Activated T-helper 2 cell treated with anti-CD3 and anti-CD28 coated beads, Interferon-gamma antibody, Interleukin-2, Interleukin-4, amounts not matched to agents 10 μg/mL and 5 μg/mL and 100 μg/mL, durations not matched to agents 14 hours and 24 hours and 36 hours (primary cell): ENCODE results near the gene KRTAP2-2. TPM values are rescaled to one million over a fixed set of nuclear protein-coding genes. Genes with fewer than 3 reads are reported as not detected.

ENCODE experiments used
- DNase-seq: peaks from one replicate; pipeline ENCODE4 v3.0.0; 2021; ENCODE audit warnings: low spot score
- H3K27ac Mint-ChIP-seq: one replicate; pipeline ENCODE4 v1.8.0; 2021; ENCODE audit warnings: mixed read lengths
- H3K27me3 Mint-ChIP-seq: one replicate; pipeline ENCODE4 v1.8.0; 2021; ENCODE audit warnings: low read depth, mixed read lengths
- H3K36me3 Mint-ChIP-seq: one replicate; pipeline ENCODE4 v1.8.0; 2021; ENCODE audit warnings: low read depth, mixed read lengths
- H3K4me1 Mint-ChIP-seq: one replicate; pipeline ENCODE4 v1.8.0; 2021; ENCODE audit warnings: low read depth, mixed read lengths
- H3K4me3 Mint-ChIP-seq: one replicate; pipeline ENCODE4 v1.8.0; 2021; ENCODE audit warnings: low read depth, mild to moderate bottlenecking, moderate library complexity, mixed read lengths
- H3K9me3 Mint-ChIP-seq: one replicate; pipeline ENCODE4 v1.8.0; 2021; ENCODE audit warnings: mixed read lengths
- intact Hi-C: fragments of 100-400 bp; cut with micrococcal nuclease; formaldehyde crosslinking; loops from one replicate; pipeline ENCODE4 v1.15.1; 2023
- total RNA-seq: library from RNA; stranded (reverse); gene quantifications from 2 replicates; pipeline ENCODE4 v1.2.3, GENCODE V29; 2022

Gene KRTAP2-2
- total RNA-seq, 1 donor from 2014 or later, result not detected

- DNase-seq, result no peak
- no peaks in the 10 kb centered on the region for H3K9me3 Mint-ChIP-seq
- no peaks in the 10 kb centered on the region for H3K4me1 Mint-ChIP-seq
- H3K4me3 Mint-ChIP-seq, result no peak within 1 kb of the TSS
- intact Hi-C loops, result no loop called here
- H3K36me3 Mint-ChIP-seq, result no peaks in the 10 kb centered on the region
- H3K27ac Mint-ChIP-seq, result no peak within 1 kb of the TSS
- H3K27me3 Mint-ChIP-seq, result peaks cover 11% of the 10 kb centered on the region
These were observed 25.3 kb downstream of the KRTAP2-2 start, which contains the start of gene KRTAP1-4 for GRCh38 chr17:41029633-41030245. TSS of gene KRTAP1-4 (minus strand) at chr17:41030195. CDS start at chr17:41030078, 117 bp downstream.

DNA sequence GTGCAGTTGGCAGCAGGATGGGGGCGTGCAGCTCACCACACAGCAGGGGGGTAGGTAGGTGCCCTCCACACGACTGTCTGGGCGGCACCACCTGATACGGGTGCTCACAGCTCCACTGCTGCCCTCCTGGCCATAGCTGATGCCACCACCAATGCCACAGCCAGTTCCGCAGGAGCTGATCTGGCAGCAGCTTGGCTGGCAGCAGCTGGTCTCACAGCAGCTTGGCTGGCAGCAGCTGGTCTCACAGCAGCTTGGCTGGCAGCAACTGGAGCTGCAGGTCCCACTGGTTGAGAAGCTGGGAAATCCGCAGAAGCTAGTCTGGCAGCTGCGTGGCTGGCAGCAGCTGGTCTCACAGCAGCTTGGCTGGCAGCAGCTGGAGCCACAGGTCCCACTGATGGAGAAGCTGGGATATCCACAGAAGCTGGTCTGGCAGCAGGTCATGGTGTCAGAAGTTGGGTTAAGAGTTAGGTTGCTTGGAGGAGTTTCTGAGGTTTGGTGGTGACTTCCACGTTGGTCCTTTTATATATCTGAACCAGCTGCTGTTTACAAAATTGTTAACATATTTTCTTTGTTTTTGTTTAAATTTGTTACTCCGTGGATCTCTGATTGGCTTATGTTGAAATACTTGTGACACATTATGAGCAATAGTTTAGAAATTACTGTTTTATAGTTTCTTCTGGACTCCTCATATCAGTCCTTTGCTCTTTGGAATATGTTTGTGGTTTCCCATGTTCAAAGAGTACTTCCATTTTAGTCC lies 28.1 kb downstream of the KRTAP2-2 start, which contains the start of gene KRTAP1-5:
Gene KRTAP1-5 (minus strand): TSS at position 494 of the 757 bp plus-strand sequence. CDS start 53 bp downstream, at position 441.
- no peak within 1 kb of the TSS for H3K4me3 Mint-ChIP-seq
- H3K27ac Mint-ChIP-seq, result no peak within 1 kb of the TSS
- no peak for DNase-seq
- H3K27me3 Mint-ChIP-seq, result peaks cover 15% of the 10 kb centered on the region
- no peaks in the 10 kb centered on the region for H3K9me3 Mint-ChIP-seq
- no peaks in the 10 kb centered on the region for H3K4me1 Mint-ChIP-seq
- intact Hi-C loops, result no loop called here
- H3K36me3 Mint-ChIP-seq, result no peaks in the 10 kb centered on the region

DNA sequence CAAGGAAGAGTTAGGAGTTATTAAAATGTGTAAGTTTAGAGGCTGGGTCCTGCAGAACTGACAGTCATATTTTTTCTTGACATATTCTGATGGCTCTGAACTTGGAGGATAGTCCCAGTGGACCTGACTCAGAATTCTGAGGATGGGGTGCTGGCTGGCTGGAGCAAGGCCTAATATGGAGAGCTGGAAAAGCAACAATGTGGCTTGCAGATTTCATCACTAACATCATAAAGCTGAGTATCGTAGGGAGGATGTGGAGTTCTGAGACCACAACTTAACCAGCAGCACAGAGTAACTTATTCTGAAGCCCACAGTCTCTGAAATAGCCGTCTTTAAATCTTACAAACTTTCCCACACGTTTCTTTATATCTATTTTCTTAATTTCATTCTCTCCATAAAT lies 30.3 kb downstream of the KRTAP2-2 start:
- DNase-seq, result no peak
- H3K9me3 Mint-ChIP-seq, result no peaks in the 10 kb centered on the region
- no peaks in the 10 kb centered on the region for H3K4me1 Mint-ChIP-seq
- H3K36me3 Mint-ChIP-seq, result no peaks in the 10 kb centered on the region
- intact Hi-C loops, result no loop called here
- H3K27ac Mint-ChIP-seq, result no peak overlapping the region
- no peak overlapping the region for H3K4me3 Mint-ChIP-seq
- peaks cover 8% of the 10 kb centered on the region for H3K27me3 Mint-ChIP-seq

GRCh38 chr17:41020336-41020735 lies 34.7 kb downstream of the KRTAP2-2 start:
- intact Hi-C loops, result no loop called here
- Mint-ChIP-seq H3K27me3 (peaks cover 10% of the 10 kb centered on the region), H3K4me1 (no peaks in the 10 kb centered on the region), H3K27ac (no peak overlapping the region), H3K9me3 (no peaks in the 10 kb centered on the region), H3K4me3 (no peak overlapping the region), H3K36me3 (no peaks in the 10 kb centered on the region)
- no peak for DNase-seq

- no peak for DNase-seq
- Mint-ChIP-seq H3K4me3 (no peak overlapping the region), H3K9me3 (no peaks in the 10 kb centered on the region), H3K27me3 (peaks cover 10% of the 10 kb centered on the region), H3K36me3 (no peaks in the 10 kb centered on the region), H3K4me1 (no peaks in the 10 kb centered on the region), H3K27ac (no peak overlapping the region)
- intact Hi-C loops, result no loop called here
These were observed 35.6 kb downstream of the KRTAP2-2 start for GRCh38 chr17:41019415-41019814.

DNA sequence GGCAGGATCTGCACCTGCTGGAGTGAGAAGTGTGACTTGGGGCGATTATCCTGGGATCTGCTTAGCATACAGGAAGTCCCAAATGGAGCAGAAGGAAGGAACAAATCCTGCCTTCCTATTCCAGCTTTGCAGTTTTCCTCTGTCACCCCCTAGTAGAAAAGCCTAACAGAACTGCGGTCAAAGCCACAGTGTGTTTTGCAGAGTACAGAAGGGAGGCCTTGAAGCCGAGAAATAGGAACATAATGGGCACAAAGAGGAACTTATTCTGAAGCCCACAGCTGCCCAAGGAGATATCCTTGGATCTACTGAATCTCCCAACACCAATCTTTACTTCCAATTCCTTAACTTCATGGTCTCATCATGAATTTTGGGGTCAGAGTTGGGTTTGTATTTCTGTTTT lies 36.5 kb downstream of the KRTAP2-2 start:
- Mint-ChIP-seq H3K4me1 (no peaks in the 10 kb centered on the region), H3K36me3 (no peaks in the 10 kb centered on the region), H3K4me3 (no peak overlapping the region), H3K27ac (no peak overlapping the region), H3K27me3 (peaks cover 10% of the 10 kb centered on the region), H3K9me3 (no peaks in the 10 kb centered on the region)
- DNase-seq, result no peak
- intact Hi-C loops, result no loop called here

- intact Hi-C loops, result no loop called here
- Mint-ChIP-seq H3K9me3 (no peaks in the 10 kb centered on the region), H3K36me3 (no peaks in the 10 kb centered on the region), H3K27ac (no peak overlapping the region), H3K4me3 (no peak overlapping the region), H3K4me1 (no peaks in the 10 kb centered on the region), H3K27me3 (peaks cover 12% of the 10 kb centered on the region)
- DNase-seq, result no peak
These were observed 38.3 kb downstream of the KRTAP2-2 start for GRCh38 chr17:41016578-41017215.

- H3K9me3 Mint-ChIP-seq, result no peaks in the 10 kb centered on the region
- H3K4me1 Mint-ChIP-seq, result no peaks in the 10 kb centered on the region
- no peak for DNase-seq
- peaks cover 16% of the 10 kb centered on the region for H3K27me3 Mint-ChIP-seq
- H3K36me3 Mint-ChIP-seq, result no peaks in the 10 kb centered on the region
- H3K27ac Mint-ChIP-seq, result no peak overlapping the region
- H3K4me3 Mint-ChIP-seq, result no peak overlapping the region
- intact Hi-C loops, result no loop called here
These were observed 39.6 kb downstream of the KRTAP2-2 start for GRCh38 chr17:41015454-41015853.

DNA sequence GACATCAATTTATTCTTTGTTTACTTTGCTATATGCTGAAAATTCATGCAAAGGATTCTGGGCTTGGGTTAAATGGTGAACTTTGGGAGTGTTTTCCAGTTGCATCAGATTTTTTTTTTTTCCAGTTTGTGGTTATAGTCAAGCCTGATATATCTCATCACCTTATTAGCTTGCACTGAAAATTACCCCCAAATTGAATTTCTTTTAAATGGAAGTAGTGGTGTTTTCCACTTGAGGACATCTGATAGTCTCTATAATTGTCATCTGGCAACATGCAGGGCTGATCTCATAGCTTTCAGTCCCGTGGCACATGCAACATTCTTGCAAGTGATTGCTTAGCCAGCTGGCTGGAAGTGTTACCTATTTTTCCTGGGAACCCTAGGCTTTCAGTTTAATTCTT lies 41.4 kb downstream of the KRTAP2-2 start:
- no peak overlapping the region for H3K27ac Mint-ChIP-seq
- no peaks in the 10 kb centered on the region for H3K4me1 Mint-ChIP-seq
- DNase-seq, result no peak
- peaks cover 18% of the 10 kb centered on the region for H3K27me3 Mint-ChIP-seq
- H3K4me3 Mint-ChIP-seq, result no peak overlapping the region
- intact Hi-C loops, result no loop called here
- H3K9me3 Mint-ChIP-seq, result no peaks in the 10 kb centered on the region
- no peaks in the 10 kb centered on the region for H3K36me3 Mint-ChIP-seq

GRCh38 chr17:41013181-41013580 lies 41.8 kb downstream of the KRTAP2-2 start:
- Mint-ChIP-seq H3K4me3 (no peak overlapping the region), H3K27ac (no peak overlapping the region), H3K36me3 (no peaks in the 10 kb centered on the region), H3K27me3 (peaks cover 18% of the 10 kb centered on the region), H3K4me1 (no peaks in the 10 kb centered on the region), H3K9me3 (no peaks in the 10 kb centered on the region)
- intact Hi-C loops, result no loop called here
- DNase-seq, result no peak

GRCh38 chr17:41012326-41013120 lies 42.5 kb downstream of the KRTAP2-2 start:
- Mint-ChIP-seq H3K9me3 (no peaks in the 10 kb centered on the region), H3K36me3 (no peaks in the 10 kb centered on the region), H3K4me3 (no peak overlapping the region), H3K4me1 (no peaks in the 10 kb centered on the region), H3K27ac (no peak overlapping the region), H3K27me3 (peaks cover 15% of the 10 kb centered on the region)
- intact Hi-C loops, result no loop called here
- DNase-seq, result no peak

DNA sequence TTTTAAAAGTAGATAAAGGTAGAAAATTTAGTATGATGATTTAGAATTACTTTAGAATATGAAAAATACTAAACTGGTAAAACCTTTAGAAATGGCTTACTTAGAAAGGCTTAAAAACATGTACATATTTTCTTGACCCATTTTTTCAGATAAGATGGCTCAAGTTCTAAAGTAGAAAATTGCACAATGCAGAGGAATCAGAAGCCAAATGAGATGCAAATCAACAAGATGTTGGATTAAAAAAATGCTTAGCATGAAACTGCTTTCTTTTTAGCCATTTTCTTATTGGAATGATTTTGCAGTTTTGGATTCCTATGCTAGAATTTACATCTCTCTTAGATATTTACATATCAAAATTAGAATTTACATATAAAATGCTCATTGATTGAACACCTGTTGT lies 44.6 kb downstream of the KRTAP2-2 start:
- intact Hi-C loops, result no loop called here
- peaks cover 13% of the 10 kb centered on the region for H3K27me3 Mint-ChIP-seq
- no peaks in the 10 kb centered on the region for H3K4me1 Mint-ChIP-seq
- DNase-seq, result no peak
- H3K9me3 Mint-ChIP-seq, result no peaks in the 10 kb centered on the region
- H3K27ac Mint-ChIP-seq, result no peak overlapping the region
- no peaks in the 10 kb centered on the region for H3K36me3 Mint-ChIP-seq
- H3K4me3 Mint-ChIP-seq, result no peak overlapping the region
